Glutamatergic neuron (in vitro differentiated cells): ENCODE data around the gene SPTLC2. TPM values are rescaled to one million over a fixed set of nuclear protein-coding genes. Genes with fewer than 3 reads are reported as not detected.

Source experiments
- DNase-seq: peaks from one replicate; pipeline ENCODE4 v3.0.0; 2022
- H3K27ac Mint-ChIP-seq: one replicate; pipeline ENCODE4 v1.8.0; 2020; ENCODE audit warnings: mild to moderate bottlenecking, mixed read lengths, inconsistent platforms; ENCODE audit not compliant: unreplicated experiment
- H3K27me3 Mint-ChIP-seq: one replicate; pipeline ENCODE4 v1.8.0; 2020; ENCODE audit warnings: mild to moderate bottlenecking, moderate library complexity, mixed read lengths, inconsistent platforms; ENCODE audit not compliant: unreplicated experiment
- H3K36me3 Mint-ChIP-seq: one replicate; pipeline ENCODE4 v1.8.0; 2020; ENCODE audit warnings: mild to moderate bottlenecking, mixed read lengths, inconsistent platforms; ENCODE audit not compliant: unreplicated experiment
- H3K4me1 Mint-ChIP-seq: one replicate; pipeline ENCODE4 v1.8.0; 2020; ENCODE audit warnings: mild to moderate bottlenecking, low read depth, mixed read lengths, inconsistent platforms; ENCODE audit not compliant: unreplicated experiment
- H3K4me3 Mint-ChIP-seq: one replicate; pipeline ENCODE4 v1.8.0; 2020; ENCODE audit warnings: mild to moderate bottlenecking, mixed read lengths, inconsistent platforms; ENCODE audit not compliant: unreplicated experiment
- H3K9me3 Mint-ChIP-seq: one replicate; pipeline ENCODE4 v1.8.0; 2020; ENCODE audit warnings: mild to moderate bottlenecking, moderate library complexity, mixed read lengths, inconsistent platforms; ENCODE audit not compliant: unreplicated experiment
- total RNA-seq: library from RNA; stranded (reverse); fragmentation: NEBNext Ultra II Directional; extraction: Animal tissue kit (Norgen Biotek cat#: 25700); gene quantifications from one replicate; pipeline ENCODE4 v1.2.1, GENCODE V29; 2021; ENCODE audit not compliant: unreplicated experiment
- TF ChIP-seq, protein P1 (sequence below): fragments of 200-600 bp; sonication (generic); IDR thresholded peaks from one replicate; pipeline ENCODE4 v1.5.0; 2021; ENCODE audit not compliant: partially characterized antibody, unreplicated experiment

SPTLC2 gene
- total RNA-seq, 1 donor from 2014 or later: 33.9 TPM

DNA sequence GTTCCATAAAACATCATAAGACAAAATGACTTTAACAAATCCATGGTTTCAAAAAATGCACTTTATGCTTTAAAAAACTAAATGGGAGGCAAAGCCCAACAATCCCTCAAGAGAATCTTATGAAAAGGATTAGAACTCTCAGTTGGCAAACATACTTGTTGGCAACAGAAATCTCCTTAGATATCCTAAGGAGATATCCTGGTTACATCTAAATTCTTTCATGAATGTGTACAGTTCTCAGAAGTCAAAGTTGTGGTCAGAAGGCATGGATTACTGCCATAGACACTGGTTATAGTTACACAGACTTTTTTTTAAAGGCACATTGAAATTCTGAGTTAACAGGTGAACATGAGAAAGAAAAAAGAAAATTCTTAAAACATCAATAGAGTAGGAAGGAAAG is 100.3 kb downstream of the SPTLC2 start:
- no peak overlapping the region for H3K27ac Mint-ChIP-seq
- no peaks in the 10 kb centered on the region for H3K9me3 Mint-ChIP-seq
- no peaks in the 10 kb centered on the region for H3K27me3 Mint-ChIP-seq
- H3K4me3 Mint-ChIP-seq: no peak overlapping the region
- no peaks in the 10 kb centered on the region for H3K36me3 Mint-ChIP-seq
- TF ChIP-seq, protein P1, sequence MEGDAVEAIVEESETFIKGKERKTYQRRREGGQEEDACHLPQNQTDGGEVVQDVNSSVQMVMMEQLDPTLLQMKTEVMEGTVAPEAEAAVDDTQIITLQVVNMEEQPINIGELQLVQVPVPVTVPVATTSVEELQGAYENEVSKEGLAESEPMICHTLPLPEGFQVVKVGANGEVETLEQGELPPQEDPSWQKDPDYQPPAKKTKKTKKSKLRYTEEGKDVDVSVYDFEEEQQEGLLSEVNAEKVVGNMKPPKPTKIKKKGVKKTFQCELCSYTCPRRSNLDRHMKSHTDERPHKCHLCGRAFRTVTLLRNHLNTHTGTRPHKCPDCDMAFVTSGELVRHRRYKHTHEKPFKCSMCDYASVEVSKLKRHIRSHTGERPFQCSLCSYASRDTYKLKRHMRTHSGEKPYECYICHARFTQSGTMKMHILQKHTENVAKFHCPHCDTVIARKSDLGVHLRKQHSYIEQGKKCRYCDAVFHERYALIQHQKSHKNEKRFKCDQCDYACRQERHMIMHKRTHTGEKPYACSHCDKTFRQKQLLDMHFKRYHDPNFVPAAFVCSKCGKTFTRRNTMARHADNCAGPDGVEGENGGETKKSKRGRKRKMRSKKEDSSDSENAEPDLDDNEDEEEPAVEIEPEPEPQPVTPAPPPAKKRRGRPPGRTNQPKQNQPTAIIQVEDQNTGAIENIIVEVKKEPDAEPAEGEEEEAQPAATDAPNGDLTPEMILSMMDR: no peak
- no peaks in the 10 kb centered on the region for H3K4me1 Mint-ChIP-seq
- no peak for DNase-seq

GRCh38 chr14:77511486-77512162 is 104.8 kb downstream of the SPTLC2 start:
- TF ChIP-seq, protein P1: no peak
- no peaks in the 10 kb centered on the region for H3K27me3 Mint-ChIP-seq
- H3K27ac Mint-ChIP-seq: no peak overlapping the region
- no peak for DNase-seq
- H3K4me1 Mint-ChIP-seq: no peaks in the 10 kb centered on the region
- no peaks in the 10 kb centered on the region for H3K36me3 Mint-ChIP-seq
- no peaks in the 10 kb centered on the region for H3K9me3 Mint-ChIP-seq
- no peak overlapping the region for H3K4me3 Mint-ChIP-seq

GRCh38 chr14:77509366-77509765 is 107.1 kb downstream of the SPTLC2 start:
- no peak for DNase-seq
- no peaks in the 10 kb centered on the region for H3K4me1 Mint-ChIP-seq
- no peaks in the 10 kb centered on the region for H3K27me3 Mint-ChIP-seq
- TF ChIP-seq, protein P1: no peak
- H3K9me3 Mint-ChIP-seq: no peaks in the 10 kb centered on the region
- H3K27ac Mint-ChIP-seq: no peak overlapping the region
- H3K4me3 Mint-ChIP-seq: no peak overlapping the region
- H3K36me3 Mint-ChIP-seq: no peaks in the 10 kb centered on the region

DNA sequence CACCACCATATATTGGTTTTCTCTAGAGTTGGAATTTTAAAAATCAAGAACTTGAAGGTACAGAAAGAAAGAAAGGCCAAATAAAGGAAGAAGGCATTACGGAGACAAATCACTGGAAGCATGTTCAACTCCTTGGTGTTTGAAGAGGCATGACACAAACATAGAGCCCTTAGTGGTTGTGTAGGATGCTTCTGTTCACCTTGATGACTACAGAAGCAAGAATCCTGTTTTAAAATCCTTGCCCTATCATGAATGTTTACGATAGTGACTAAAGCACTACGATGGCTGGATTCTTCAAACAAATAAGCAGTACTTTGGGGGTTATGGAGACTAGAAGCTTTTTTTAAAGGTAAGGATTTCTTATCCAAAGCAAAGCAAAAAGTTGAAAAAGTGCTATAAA is 107.6 kb downstream of the SPTLC2 start:
- Mint-ChIP-seq H3K36me3 (no peaks in the 10 kb centered on the region), H3K27me3 (no peaks in the 10 kb centered on the region), H3K4me3 (no peak overlapping the region), H3K9me3 (no peaks in the 10 kb centered on the region), H3K4me1 (no peaks in the 10 kb centered on the region), H3K27ac (no peak overlapping the region)
- TF ChIP-seq, protein P1: no peak
- DNase-seq: no peak

- Mint-ChIP-seq H3K9me3 (no peaks in the 10 kb centered on the region), H3K4me3 (no peak overlapping the region), H3K27me3 (no peaks in the 10 kb centered on the region), H3K36me3 (peaks cover 1% of the 10 kb centered on the region), H3K27ac (no peak overlapping the region), H3K4me1 (no peaks in the 10 kb centered on the region)
- no peak for DNase-seq
- TF ChIP-seq, protein P1: no peak
These were observed 108.2 kb downstream of the SPTLC2 start for GRCh38 chr14:77508249-77508648.
